K562 (cell line): ENCODE data around the gene HDAC1. TPM values are rescaled to one million over a fixed set of nuclear protein-coding genes. Genes with fewer than 3 reads are reported as not detected.

Experiments used
- CEBPB ChIP-seq: fragments of 450-650 bp; IDR thresholded peaks from 2 replicates; pipeline ENCODE4 v1.6.1; 2016; ENCODE audit warnings: missing genetic modification characterization, missing compliant biosample characterization
- CREB5 ChIP-seq: fragments of 250-450 bp; sonication (Bioruptor Pico); IDR thresholded peaks from 2 replicates; pipeline ENCODE4 v1.5.0; 2020; ENCODE audit warnings: mild to moderate bottlenecking
- EGR1 ChIP-seq: fragments of 450-650 bp; conservative IDR thresholded peaks from 2 replicates; pipeline ENCODE4 v1.6.1; 2017; ENCODE audit warnings: mild to moderate bottlenecking
- ERF ChIP-seq: fragments of 450-650 bp; formaldehyde crosslinking; IDR thresholded peaks from 2 replicates; pipeline ENCODE4 v1.4.0; 2020; ENCODE audit warnings: mild to moderate bottlenecking, mixed read lengths
- GABPB2 ChIP-seq: fragments of 250-450 bp; sonication (Bioruptor Pico); conservative IDR thresholded peaks from 2 replicates; pipeline ENCODE4 v1.5.1; 2021; ENCODE audit warnings: mild to moderate bottlenecking
- GATAD2A ChIP-seq: fragments of 450-650 bp; IDR thresholded peaks from 2 replicates; pipeline ENCODE4 v1.6.1; 2017
- HNRNPLL ChIP-seq: fragments of 200-400 bp; formaldehyde crosslinking; IDR thresholded peaks from 2 replicates; pipeline ENCODE4 v1.6.1; 2017; ENCODE audit warnings: low read length, low read depth, mild to moderate bottlenecking; ENCODE audit not compliant: poor library complexity, severe bottlenecking
- IFI16 ChIP-seq: fragments of 250-450 bp; sonication (Bioruptor Pico); IDR thresholded peaks from 2 replicates; pipeline ENCODE4 v2.1.2; 2022; ENCODE audit warnings: mild to moderate bottlenecking, inconsistent platforms
- LCOR ChIP-seq: sonication (generic); formaldehyde crosslinking; IDR thresholded peaks from 2 replicates; pipeline ENCODE4 v1.8.0; 2022; ENCODE audit warnings: mild to moderate bottlenecking, missing genetic modification reagents
- RBM17 ChIP-seq: fragments of 200-400 bp; formaldehyde crosslinking; IDR thresholded peaks from 2 replicates; pipeline ENCODE4 v1.6.1; 2017; ENCODE audit warnings: low read depth, mild to moderate bottlenecking, low read length, borderline replicate concordance
- SETDB1 ChIP-seq: IDR thresholded peaks from one replicate; pipeline ENCODE4 v1.6.1; 2012; ENCODE audit warnings: low read length, control low read depth, inconsistent platforms
- SIN3B ChIP-seq: fragments of 450-650 bp; IDR thresholded peaks from 2 replicates; pipeline ENCODE4 v1.6.1; 2017; ENCODE audit warnings: low read depth, mild to moderate bottlenecking, moderate library complexity
- SREBF2 ChIP-seq: sonication (generic); formaldehyde crosslinking; IDR thresholded peaks from 2 replicates; pipeline ENCODE4 v1.4.0; 2020; ENCODE audit warnings: mild to moderate bottlenecking, missing genetic modification reagents
- THRA ChIP-seq: fragments of 450-650 bp; IDR thresholded peaks from 2 replicates; pipeline ENCODE4 v1.6.1; 2017; ENCODE audit warnings: mild to moderate bottlenecking, moderate library complexity
- U2AF1 ChIP-seq: fragments of 200-400 bp; formaldehyde crosslinking; optimal IDR thresholded peaks from 2 replicates; pipeline ENCODE3; 2017; ENCODE audit warnings: mild to moderate bottlenecking, low read depth, low read length, moderate library complexity
- U2AF2 ChIP-seq: fragments of 200-400 bp; formaldehyde crosslinking; optimal IDR thresholded peaks from 2 replicates; pipeline ENCODE3; 2017; ENCODE audit warnings: low read depth, mild to moderate bottlenecking, low read length
- VEZF1 ChIP-seq: fragments of 200-800 bp; sonication (Bioruptor generic); IDR thresholded peaks from 2 replicates; pipeline ENCODE4 v1.6.1; 2017; ENCODE audit warnings: missing genetic modification characterization, missing compliant biosample characterization
- ZNF644 ChIP-seq: fragments of 200-800 bp; sonication (Bioruptor generic); IDR thresholded peaks from 2 replicates; pipeline ENCODE4 v1.6.1; 2016; ENCODE audit warnings: low read depth, missing genetic modification characterization, missing compliant biosample characterization
- polyA plus RNA-seq, 8 experiments: library from polyadenylated mRNA; depleted of rRNA in 4 of 8; stranded (reverse) in 5 of 8; unstranded in 3 of 8; fragments of >200 nt; fragmentation: Nextera tagmentation in 2 of 8; fragmentation: Illumina TruSeq in 1 of 8; extraction: Ambion mirVana in 2 of 8; extraction: Trizol in 1 of 8; gene quantifications; 2 replicates each; pipeline versions ENCODE4 v1.2.1 to v1.2.3, GENCODE V29; 2011 to 2014; ENCODE audit warnings: inconsistent platforms in 1 of 8, missing spikeins in 1 of 8
- total RNA-seq, 7 experiments: library from RNA; depleted of rRNA in 6 of 7; stranded (reverse); fragments of >200 nt in 6 of 7; fragmentation: Illumina TruSeq in 2 of 7; extraction: Trizol in 2 of 7; gene quantifications; 2 replicates each; pipeline versions ENCODE4 v1.2.1 to v1.2.3, GENCODE V29; 2011 to 2021; ENCODE audit warnings: low replicate concordance in 1 of 7

The HDAC1 gene
- total and polyA plus RNA-seq, 9 of the 15 experiments (the other 6 are each of a cell fraction or from before 2014, with no cell fraction given) = 169 to 384 (median 193) TPM

- no peak for TF ChIP-seq CREB5 (CRISPR knock-in tag)
- TF ChIP-seq THRA = no peak
- no peak for TF ChIP-seq SIN3B
- no peak for TF ChIP-seq IFI16 (CRISPR knock-in tag)
- TF ChIP-seq SREBF2 (CRISPR knock-in tag) = no peak; the same call in 1 of the 2 replicates
- no peak for TF ChIP-seq ERF
- peak; percentile 53 for TF ChIP-seq HNRNPLL
- no peak for TF ChIP-seq U2AF2
- no peak for TF ChIP-seq SETDB1
- peak; percentile 91 for TF ChIP-seq GATAD2A
- peak; percentile 67 for TF ChIP-seq U2AF1
- peak; percentile 56 for TF ChIP-seq EGR1
- TF ChIP-seq GABPB2 = no peak
- no peak for TF ChIP-seq RBM17
- TF ChIP-seq CEBPB (tag) = no peak
- peak; percentile 97 for TF ChIP-seq VEZF1 (CRISPR knock-in tag)
- no peak; the same call in 1 of the 2 replicates for TF ChIP-seq ZNF644 (tag)
- TF ChIP-seq LCOR (CRISPR knock-in tag) = peak; percentile 46
These were observed at the start of gene HDAC1 (continued) for GRCh38 chr1:32291708-32292538.
